SJSA1 (cell line): Measurements from ENCODE around the gene AUH. TPM values are rescaled to one million over a fixed set of nuclear protein-coding genes. Genes with fewer than 3 reads are reported as not detected.
"Not testable (repeated sequence)": the region's sequence is repeated elsewhere in the genome, so short reads cannot be mapped to it uniquely, and the experiment has no call there.

Experiments
- DNase-seq, 2 experiments: peaks; one replicate each; pipeline ENCODE4 v3.0.0-alpha.2; 2015 to 2020; ENCODE audit warnings: low spot score in 2 of 2, low read depth in 1 of 2
- H3K27ac ChIP-seq: fragments of 250-450 bp; sonication (Bioruptor Pico); 2 replicates; pipeline ENCODE4 v1.5.1; 2020; ENCODE audit warnings: mild to moderate bottlenecking, moderate library complexity
- H3K27me3 ChIP-seq: fragments of 250-450 bp; sonication (Bioruptor Pico); replicated peaks from 2 replicates; pipeline ENCODE4 v1.5.1; 2020; ENCODE audit warnings: mild to moderate bottlenecking, moderate library complexity
- H3K36me3 ChIP-seq: fragments of 250-450 bp; sonication (Bioruptor Pico); 2 replicates; pipeline ENCODE4 v1.5.1; 2020; ENCODE audit warnings: mild to moderate bottlenecking
- H3K4me1 ChIP-seq: fragments of 250-450 bp; sonication (Bioruptor Pico); replicated peaks from 2 replicates; pipeline ENCODE4 v1.6.1; 2021; ENCODE audit warnings: mild to moderate bottlenecking
- H3K4me3 ChIP-seq: fragments of 250-450 bp; sonication (Bioruptor Pico); 2 replicates; pipeline ENCODE4 v1.5.1; 2020; ENCODE audit warnings: mild to moderate bottlenecking
- H3K9me3 ChIP-seq: fragments of 250-450 bp; sonication (Bioruptor Pico); replicated peaks from 2 replicates; pipeline ENCODE4 v1.5.1; 2020; ENCODE audit warnings: mild to moderate bottlenecking
- total RNA-seq: library from RNA; depleted of rRNA; stranded (reverse); fragments of >200 nt; shearing (Covaris generic); gene quantifications from 2 replicates; pipeline ENCODE4 v1.2.3, GENCODE V29; 2014

Gene AUH
- total RNA-seq, 1 experiment from 2014 or later = 15.3 TPM

DNA sequence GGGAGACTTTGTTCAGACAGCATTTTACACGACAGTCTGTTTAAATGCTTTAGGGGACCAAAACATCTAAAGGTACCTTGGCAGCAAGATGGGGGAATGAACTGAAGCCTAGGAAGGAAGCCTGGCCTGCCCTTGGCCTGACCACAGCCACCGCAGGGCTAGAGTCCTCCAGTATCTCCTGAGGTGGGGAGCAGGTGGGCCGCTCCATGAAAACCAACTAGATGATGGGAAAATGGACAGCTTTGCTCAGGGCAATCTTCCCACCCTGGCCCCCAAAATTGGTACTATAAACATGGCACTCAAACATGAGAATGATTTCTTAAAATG lies 153.3 kb downstream of the AUH start:
- Histone ChIP-seq H3K4me3 (no peak overlapping the region), H3K27ac (no peak overlapping the region), H3K36me3 (no peaks in the 10 kb centered on the region), H3K4me1 (peaks cover 7% of the 10 kb centered on the region; the same call in 1 of the 2 replicates), H3K9me3 (0 out of 2 replicates have a peak, but pooled peaks cover 3% of the 10 kb centered on the region), H3K27me3 (no peaks in the 10 kb centered on the region)
- DNase-seq = no peak

- Histone ChIP-seq H3K36me3 (no peaks in the 10 kb centered on the region), H3K27me3 (no peaks in the 10 kb centered on the region), H3K9me3 (0 out of 2 replicates have a peak, but pooled peaks cover 3% of the 10 kb centered on the region), H3K4me3 (no peak overlapping the region), H3K4me1 (peaks cover 7% of the 10 kb centered on the region; the same call in 1 of the 2 replicates), H3K27ac (no peak overlapping the region)
- no peak for DNase-seq
Observed at GRCh38 chr9:91207729-91208418, 153.8 kb downstream of the AUH start.

GRCh38 chr9:91207397-91207728 lies 154.4 kb downstream of the AUH start:
- Histone ChIP-seq H3K36me3 (no peaks in the 10 kb centered on the region), H3K4me3 (no peak overlapping the region), H3K4me1 (peaks cover 7% of the 10 kb centered on the region; the same call in 1 of the 2 replicates), H3K27ac (no peak overlapping the region), H3K9me3 (0 out of 2 replicates have a peak, but pooled peaks cover 3% of the 10 kb centered on the region), H3K27me3 (no peaks in the 10 kb centered on the region)
- no peak for DNase-seq

- H3K27ac ChIP-seq = no peak overlapping the region
- H3K4me1 ChIP-seq = peaks cover 7% of the 10 kb centered on the region; the same call in 1 of the 2 replicates
- H3K4me3 ChIP-seq = no peak overlapping the region
- H3K36me3 ChIP-seq = no peaks in the 10 kb centered on the region
- H3K9me3 ChIP-seq = 0 out of 2 replicates have a peak, but pooled peaks cover 3% of the 10 kb centered on the region
- no peaks in the 10 kb centered on the region for H3K27me3 ChIP-seq
- no peak for DNase-seq
Observed at GRCh38 chr9:91206806-91207205, 154.9 kb downstream of the AUH start.

GRCh38 chr9:91202736-91203283 lies 158.9 kb downstream of the AUH start:
- no peak overlapping the region for H3K27ac ChIP-seq
- no peak overlapping the region for H3K4me3 ChIP-seq
- DNase-seq = no peak
- peaks cover 3% of the 10 kb centered on the region for H3K4me1 ChIP-seq
- H3K36me3 ChIP-seq = no peaks in the 10 kb centered on the region
- H3K9me3 ChIP-seq = no peaks in the 10 kb centered on the region
- no peaks in the 10 kb centered on the region for H3K27me3 ChIP-seq

DNA sequence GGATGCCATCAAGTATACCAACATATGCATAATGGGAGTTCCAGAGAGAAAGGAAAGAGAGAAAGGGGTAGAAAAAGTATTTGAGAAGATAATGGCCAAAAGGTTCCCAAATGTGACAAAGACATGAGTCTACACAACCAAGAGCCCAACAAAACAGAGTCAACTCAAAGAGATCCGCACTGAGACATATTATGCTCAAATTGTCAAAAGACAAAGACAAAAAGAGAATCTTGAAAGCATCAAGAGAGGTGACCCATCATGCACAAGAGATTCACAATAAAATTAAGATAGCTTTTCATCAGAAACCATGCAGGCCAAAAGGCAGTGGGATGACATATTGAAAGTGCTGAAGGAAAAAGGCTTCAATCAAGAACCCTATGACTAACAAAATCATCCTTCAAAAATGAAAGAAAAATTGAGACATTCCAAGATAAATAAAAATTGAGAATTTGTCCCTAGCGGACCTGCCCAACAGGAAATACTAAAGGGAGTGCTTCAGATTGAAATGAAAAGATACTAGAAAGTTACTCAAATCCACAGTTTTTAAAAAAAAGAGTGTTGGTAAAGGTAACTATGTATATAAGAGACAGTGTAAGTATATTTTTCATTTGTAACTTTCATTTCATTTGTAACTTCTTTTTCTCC lies 160.9 kb downstream of the AUH start:
- H3K4me1 ChIP-seq = peaks cover 5% of the 10 kb centered on the region
- H3K27me3 ChIP-seq = no peaks in the 10 kb centered on the region
- H3K4me3 ChIP-seq = no peak overlapping the region
- no peaks in the 10 kb centered on the region for H3K9me3 ChIP-seq
- H3K36me3 ChIP-seq = no peaks in the 10 kb centered on the region
- H3K27ac ChIP-seq = no peak overlapping the region
- no peak for DNase-seq

GRCh38 chr9:91199739-91200497 lies 161.8 kb downstream of the AUH start:
- H3K9me3 ChIP-seq = no peaks in the 10 kb centered on the region
- H3K4me1 ChIP-seq = peaks cover 9% of the 10 kb centered on the region
- no peak overlapping the region for H3K27ac ChIP-seq
- H3K36me3 ChIP-seq = no peaks in the 10 kb centered on the region
- DNase-seq = no peak
- no peaks in the 10 kb centered on the region for H3K27me3 ChIP-seq
- no peak overlapping the region for H3K4me3 ChIP-seq

DNA sequence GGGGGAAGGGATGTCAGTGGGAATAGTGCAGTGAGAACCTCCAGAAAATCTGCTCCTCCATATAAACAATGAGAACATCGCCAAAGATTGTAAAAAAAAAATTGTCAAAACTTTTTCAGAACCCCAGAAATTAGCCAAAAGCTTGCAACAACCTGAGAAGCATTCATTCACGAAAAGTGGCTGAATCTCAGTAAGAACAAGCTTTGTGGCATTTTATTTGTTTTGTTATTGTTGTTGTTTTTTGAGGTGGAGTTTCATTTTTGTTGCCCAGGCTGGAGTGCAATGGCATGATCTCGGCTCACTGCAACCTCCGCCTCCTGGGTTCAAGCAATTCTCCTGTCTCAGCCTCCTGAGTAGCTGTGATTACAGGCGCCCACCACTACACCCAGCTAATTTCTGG lies 162.8 kb downstream of the AUH start:
- not testable (repeated sequence) for H3K27ac ChIP-seq, H3K36me3 ChIP-seq, DNase-seq, H3K9me3 ChIP-seq, H3K4me3 ChIP-seq, H3K27me3 ChIP-seq
- peaks cover 19% of the 10 kb centered on the region for H3K4me1 ChIP-seq

GRCh38 chr9:91198405-91198804 lies 163.3 kb downstream of the AUH start:
- Histone ChIP-seq H3K9me3 (no peaks in the 10 kb centered on the region), H3K27ac (no peak overlapping the region), H3K4me1 (peaks cover 24% of the 10 kb centered on the region), H3K27me3 (no peaks in the 10 kb centered on the region), H3K4me3 (no peak overlapping the region), H3K36me3 (no peaks in the 10 kb centered on the region)
- no peak for DNase-seq

- Histone ChIP-seq H3K4me1 (peaks cover 29% of the 10 kb centered on the region), H3K4me3 (no peak overlapping the region), H3K27ac (no peak overlapping the region)
Observed at GRCh38 chr9:91197232-91198181, 164.2 kb downstream of the AUH start.

DNA sequence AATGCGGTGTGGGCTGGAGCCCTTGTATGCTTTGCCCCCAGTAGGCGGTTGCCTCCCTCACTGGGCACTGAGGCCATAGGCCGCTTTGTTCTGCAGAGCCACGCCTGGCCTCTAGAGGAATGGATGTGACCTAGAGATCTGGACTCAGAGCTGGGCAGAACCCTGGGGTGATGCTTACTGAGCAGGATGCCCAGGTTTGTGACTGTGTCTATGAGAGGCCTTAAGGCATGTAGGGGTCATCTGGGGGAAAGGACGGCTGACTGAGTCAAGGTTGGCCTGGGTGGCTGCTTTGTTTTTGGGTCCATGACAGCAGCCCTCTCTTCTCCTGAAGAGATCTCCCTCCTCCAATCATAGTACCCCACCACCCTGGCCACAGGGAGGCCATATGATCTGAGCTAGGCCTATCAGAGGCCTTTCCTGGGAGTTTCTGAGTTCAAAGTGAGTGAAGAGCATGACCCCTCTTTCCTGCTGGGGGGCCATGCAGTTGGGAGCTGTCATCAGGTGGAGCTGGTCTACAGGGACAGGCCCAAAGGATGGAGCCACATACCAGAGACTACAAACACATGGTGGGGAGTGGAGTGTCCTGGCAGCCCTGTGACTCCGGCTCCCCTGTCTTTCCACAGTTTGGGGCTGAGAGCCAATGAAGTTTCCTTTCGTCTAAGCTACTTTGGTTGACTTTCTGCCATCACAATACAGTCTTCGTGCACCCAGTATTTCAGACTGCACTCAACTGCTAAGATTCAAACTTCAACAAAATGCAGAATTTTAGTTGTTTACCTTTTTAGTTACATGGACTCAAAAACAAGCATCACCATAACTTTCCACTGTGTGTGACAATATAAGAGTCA lies 165.4 kb downstream of the AUH start:
- Histone ChIP-seq H3K27me3 (no peaks in the 10 kb centered on the region), H3K4me3 (no peak overlapping the region), H3K4me1 (peaks cover 39% of the 10 kb centered on the region), H3K9me3 (no peaks in the 10 kb centered on the region), H3K36me3 (no peaks in the 10 kb centered on the region), H3K27ac (no peak overlapping the region)
- no peak for DNase-seq

More at GRCh38 chr9:91197232-91198181, 164.2 kb downstream of the AUH start:
- no peak for DNase-seq
- no peaks in the 10 kb centered on the region for H3K9me3 ChIP-seq
- no peaks in the 10 kb centered on the region for H3K27me3 ChIP-seq
- H3K36me3 ChIP-seq = no peaks in the 10 kb centered on the region

DNA sequence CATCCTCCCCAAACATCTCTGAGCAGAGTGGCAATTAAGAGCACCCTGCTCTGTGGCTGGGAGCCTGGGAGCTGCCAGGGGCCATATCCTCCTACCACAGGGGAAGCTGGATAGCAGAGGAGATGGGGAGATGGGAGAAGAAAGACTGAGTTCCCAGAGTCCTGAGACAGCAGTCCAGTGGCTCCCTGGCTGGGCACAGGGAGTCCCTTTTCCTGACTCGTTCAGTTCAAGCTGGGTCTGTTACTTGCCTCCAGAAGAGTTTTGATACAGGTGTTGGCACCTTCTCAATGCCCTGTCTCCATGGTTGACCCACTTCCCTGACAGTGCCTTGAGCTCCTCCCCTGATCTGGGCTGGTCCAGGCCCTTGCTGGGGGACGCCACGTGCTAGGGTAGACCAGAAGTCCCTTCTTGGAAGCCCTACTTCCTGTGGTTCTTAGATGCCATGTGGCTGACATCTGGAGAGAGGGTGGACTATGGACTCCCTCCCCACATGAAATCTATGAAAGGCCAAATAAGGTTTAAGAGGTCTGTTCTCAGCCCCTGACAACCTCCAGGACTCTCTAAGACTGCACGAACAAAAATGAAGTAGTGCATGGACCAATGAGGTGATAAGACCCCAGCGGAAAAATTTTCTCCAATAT lies 166.2 kb downstream of the AUH start:
- DNase-seq = no peak
- no peaks in the 10 kb centered on the region for H3K27me3 ChIP-seq
- peaks cover 39% of the 10 kb centered on the region for H3K4me1 ChIP-seq
- H3K4me3 ChIP-seq = no peak overlapping the region
- H3K9me3 ChIP-seq = no peaks in the 10 kb centered on the region
- H3K27ac ChIP-seq = no peak overlapping the region
- H3K36me3 ChIP-seq = no peaks in the 10 kb centered on the region
